ENCODE results near the gene EREG. TPM values are rescaled to one million over a fixed set of nuclear protein-coding genes. Genes with fewer than 3 reads are reported as not detected.

The EREG gene
- polyA plus RNA-seq, 1 of the 3 experiments (the other 2 are of a cell fraction) = not detected

- no peak for TF ChIP-seq GATA2 (CRISPR knock-in tag; IDR thresholded peaks at IDR 0.05)
These were observed 33.0 kb upstream of the EREG start (continued) for GRCh38 chr4:74331944-74332343.

GRCh38 chr4:74334636-74335035 lies 30.3 kb upstream of the EREG start:
- CTCF ChIA-PET = interaction anchor here (1.3 kb wide), 2 partner anchors 24 to 26 kb away, joined by 3 read pairs; no protein-coding TSS in a partner anchor
- no peaks in the 10 kb centered on the region for H3K4me1 ChIP-seq (ENCODE audit: control insufficient read depth in 1 of 2, insufficient read depth in 2 of 2, low read depth in 1 of 2, low read length in 1 of 2)
- POLR2A ChIA-PET = no interaction called here
- no peaks in the 10 kb centered on the region for H3K9me2 ChIP-seq
- no peaks in the 10 kb centered on the region for H3K36me3 ChIP-seq (replicated peaks in 1 of 2; ENCODE audit: control insufficient read depth in 1 of 2, insufficient read depth in 2 of 2, low read length in 1 of 2)
- H3K4me3 ChIP-seq (ENCODE audit: low read depth in 2 of 2, low read length in 1 of 2) = no peak overlapping the region
- WGBS (ENCODE audit: low lambda C conversion rate) = 2% methylated on average over 5 of the region's 7 CpGs
- H3F3A ChIP-seq (replicated peaks; ENCODE audit: insufficient read depth) = no peaks in the 10 kb centered on the region
- 0 out of 2 replicates have a peak, but pooled peaks cover 5% of the 10 kb centered on the region for H3K9me3 ChIP-seq
- no peak overlapping the region for H3K4me2 ChIP-seq
- no peaks in the 10 kb centered on the region for H4K20me1 ChIP-seq (ENCODE audit: insufficient read depth)
- H2AFZ ChIP-seq (ENCODE audit: low read depth) = no peak overlapping the region
- peaks cover 19% of the 10 kb centered on the region; the same call in 1 of the 2 replicates for H3K27me3 ChIP-seq (ENCODE audit: insufficient read depth)
- TF ChIP-seq CHD2 (IDR thresholded peaks at IDR 0.05; ENCODE audit: low read length, partially characterized antibody) (no peak), NRF1 (IDR thresholded peaks at IDR 0.05; ENCODE audit: low read depth, low read length) (no peak), JUND (IDR thresholded peaks at IDR 0.05) (no peak)
- no peaks in the 10 kb centered on the region for H3K79me2 ChIP-seq (ENCODE audit: insufficient read depth)
- no peak overlapping the region for H3K27ac ChIP-seq (ENCODE audit: low read depth in 2 of 2, low read length in 1 of 2)
- DNase-seq = no peak
- H3K9ac ChIP-seq = no peak overlapping the region

DNA sequence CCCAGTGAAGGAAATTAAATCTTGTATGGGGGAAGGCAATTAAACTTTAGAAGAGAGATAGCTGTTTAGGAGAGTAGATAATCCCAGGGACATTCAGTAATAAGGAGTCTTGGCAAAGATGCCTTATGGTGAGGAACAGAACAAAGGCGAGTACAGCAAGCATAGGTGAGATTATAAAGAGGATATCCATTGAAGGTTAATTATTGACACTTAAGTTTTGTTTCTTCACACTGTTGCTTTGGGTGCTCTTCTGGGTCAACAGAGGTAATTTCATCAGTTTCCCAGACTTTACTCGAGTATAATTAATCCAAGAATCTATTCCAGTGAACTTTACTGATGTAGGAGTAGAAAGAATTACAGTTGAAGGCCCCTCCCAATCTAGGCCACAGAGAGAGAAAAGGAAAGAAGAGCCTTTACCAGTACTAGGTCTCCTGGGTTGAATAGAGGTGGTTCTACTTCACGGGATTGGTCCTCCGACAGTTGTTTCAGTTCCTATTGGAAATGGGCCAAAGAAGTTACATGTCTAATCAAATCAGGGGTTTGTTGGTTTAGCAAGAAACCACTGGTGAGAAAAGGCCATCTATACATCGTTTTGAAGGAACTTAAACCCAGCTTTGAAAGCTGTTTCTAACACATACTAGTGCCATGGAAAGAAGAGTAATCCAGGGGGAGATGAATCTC lies 29.5 kb upstream of the EREG start:
- H3K4me1 ChIP-seq (ENCODE audit: control insufficient read depth in 1 of 2, insufficient read depth in 2 of 2, low read depth in 1 of 2, low read length in 1 of 2) = no peaks in the 10 kb centered on the region
- ChIA-PET POLR2A (no interaction called here), CTCF (interaction anchor here (1.3 kb wide), 1 partner anchor 23 kb away, joined by 3 read pairs; no protein-coding TSS in a partner anchor)
- H2AFZ ChIP-seq (ENCODE audit: low read depth) = no peak overlapping the region
- no peaks in the 10 kb centered on the region for H3F3A ChIP-seq (replicated peaks; ENCODE audit: insufficient read depth)
- no peak overlapping the region for H3K9ac ChIP-seq
- H3K36me3 ChIP-seq (replicated peaks in 1 of 2; ENCODE audit: control insufficient read depth in 1 of 2, insufficient read depth in 2 of 2, low read length in 1 of 2) = no peaks in the 10 kb centered on the region
- H3K9me3 ChIP-seq = no peaks in the 10 kb centered on the region
- H3K9me2 ChIP-seq = no peaks in the 10 kb centered on the region
- H3K79me2 ChIP-seq (ENCODE audit: insufficient read depth) = no peaks in the 10 kb centered on the region
- H3K4me2 ChIP-seq = no peak overlapping the region
- TF ChIP-seq MAX (IDR thresholded peaks at IDR 0.05; ENCODE audit: low read depth) (no peak), CHD2 (IDR thresholded peaks at IDR 0.05; ENCODE audit: low read length, partially characterized antibody) (no peak), RFX5 (IDR thresholded peaks at IDR 0.05; ENCODE audit: low read length) (no peak), TEAD4 (IDR thresholded peaks at IDR 0.05; ENCODE audit: borderline replicate concordance, insufficient read depth) (no peak), SIN3A (IDR thresholded peaks at IDR 0.05; ENCODE audit: borderline replicate concordance, low read depth, low read length) (no peak), NFIC (IDR thresholded peaks at IDR 0.05; ENCODE audit: borderline replicate concordance) (no peak), GABPA (IDR thresholded peaks at IDR 0.05; ENCODE audit: low read depth) (no peak), RXRA (IDR thresholded peaks at IDR 0.05; ENCODE audit: borderline replicate concordance, low read depth) (no peak), MXI1 (IDR thresholded peaks at IDR 0.05; ENCODE audit: low read depth, low read length) (no peak), EZH2phosphoT487 (IDR thresholded peaks at IDR 0.05; ENCODE audit: borderline replicate concordance, low read depth) (no peak), ZBTB33 (IDR thresholded peaks at IDR 0.05; ENCODE audit: borderline replicate concordance, low read depth) (no peak), TCF12 (IDR thresholded peaks at IDR 0.05) (no peak)
- TF ChIP-seq, protein P1, sequence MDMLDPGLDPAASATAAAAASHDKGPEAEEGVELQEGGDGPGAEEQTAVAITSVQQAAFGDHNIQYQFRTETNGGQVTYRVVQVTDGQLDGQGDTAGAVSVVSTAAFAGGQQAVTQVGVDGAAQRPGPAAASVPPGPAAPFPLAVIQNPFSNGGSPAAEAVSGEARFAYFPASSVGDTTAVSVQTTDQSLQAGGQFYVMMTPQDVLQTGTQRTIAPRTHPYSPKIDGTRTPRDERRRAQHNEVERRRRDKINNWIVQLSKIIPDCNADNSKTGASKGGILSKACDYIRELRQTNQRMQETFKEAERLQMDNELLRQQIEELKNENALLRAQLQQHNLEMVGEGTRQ (IDR thresholded peaks at IDR 0.05; ENCODE audit: borderline replicate concordance, low read depth, low read length) = no peak
- H3K4me3 ChIP-seq (ENCODE audit: low read depth in 2 of 2, low read length in 1 of 2) = no peak overlapping the region
- 6% methylated on average over 5 of the region's 5 CpGs for WGBS (ENCODE audit: low lambda C conversion rate)
- DNase-seq = no peak
- peaks cover 19% of the 10 kb centered on the region; the same call in 1 of the 2 replicates for H3K27me3 ChIP-seq (ENCODE audit: insufficient read depth)
- no peaks in the 10 kb centered on the region for H4K20me1 ChIP-seq (ENCODE audit: insufficient read depth)
- H3K27ac ChIP-seq (ENCODE audit: low read depth in 2 of 2, low read length in 1 of 2) = no peak overlapping the region
